ENCODE results near the gene OR6Y1. TPM values are rescaled to one million over a fixed set of nuclear protein-coding genes. Genes with fewer than 3 reads are reported as not detected.
A peak's percentile ranks its signal among the peaks of the same experiment; 100 is the strongest.

OR6Y1 gene
- polyA plus RNA-seq, 1 experiment: not detected

- ChIA-PET POLR2A (no interaction called here), CTCF (interaction anchor here (0.9 to 1.0 kb wide), 2 partner anchors 18 to 490 kb away, joined by 3 read pairs; no protein-coding TSS in a partner anchor)
- DNase-seq (ENCODE audit: low read depth): no peak
- Histone ChIP-seq H3K27me3 (ENCODE audit: control insufficient read depth, insufficient read depth, low read length) (no peaks in the 10 kb centered on the region), H3K36me3 (ENCODE audit: control insufficient read depth, insufficient read depth, low read length) (no peaks in the 10 kb centered on the region), H3K4me3 (ENCODE audit: low read depth, low read length) (no peak overlapping the region)
- no peak for TF ChIP-seq CTCF (IDR thresholded peaks at IDR 0.05; ENCODE audit: insufficient read depth, low read depth, low read length)
Observed at GRCh38 chr1:158509471-158510156, 44.6 kb downstream of the OR6Y1 start.

- POLR2A ChIA-PET: no interaction called here
- Histone ChIP-seq H3K27me3 (ENCODE audit: control insufficient read depth, insufficient read depth, low read length) (no peaks in the 10 kb centered on the region), H3K4me3 (ENCODE audit: low read depth, low read length) (no peak overlapping the region), H3K36me3 (ENCODE audit: control insufficient read depth, insufficient read depth, low read length) (no peaks in the 10 kb centered on the region)
- DNase-seq (ENCODE audit: low read depth): no peak
- no peak for TF ChIP-seq CTCF (IDR thresholded peaks at IDR 0.05; ENCODE audit: insufficient read depth, low read depth, low read length)
- CTCF ChIA-PET: interaction anchor here (0.9 to 2.2 kb wide), 3 partner anchors 12 to 563 kb away, joined by 3 to 11 read pairs (median 5); no protein-coding TSS in a partner anchor
Observed at GRCh38 chr1:158507511-158507910, 46.7 kb downstream of the OR6Y1 start.

GRCh38 chr1:158506369-158506987, 47.7 kb downstream of the OR6Y1 start:
- CTCF ChIA-PET: interaction anchor here (0.9 to 2.2 kb wide), 4 partner anchors 13 to 565 kb away, joined by 3 to 11 read pairs (median 6); no protein-coding TSS in a partner anchor
- TF ChIP-seq CTCF (IDR thresholded peaks at IDR 0.05; ENCODE audit: insufficient read depth, low read depth, low read length): peak; percentile 49

GRCh38 chr1:158496374-158496773, 57.8 kb downstream of the OR6Y1 start:
- Histone ChIP-seq H3K4me3 (ENCODE audit: low read depth, low read length) (no peak overlapping the region), H3K36me3 (ENCODE audit: control insufficient read depth, insufficient read depth, low read length) (no peaks in the 10 kb centered on the region), H3K27me3 (ENCODE audit: control insufficient read depth, insufficient read depth, low read length) (no peaks in the 10 kb centered on the region)
- no peak for TF ChIP-seq CTCF (IDR thresholded peaks at IDR 0.05; ENCODE audit: insufficient read depth, low read depth, low read length)
- DNase-seq (ENCODE audit: low read depth): no peak
- CTCF ChIA-PET: interaction anchor here (0.7 kb wide), 1 partner anchor 9 kb away, joined by 3 read pairs; no protein-coding TSS in a partner anchor
- POLR2A ChIA-PET: no interaction called here

More at GRCh38 chr1:158506369-158506987, 47.7 kb downstream of the OR6Y1 start:
- POLR2A ChIA-PET: no interaction called here
- Histone ChIP-seq H3K4me3 (ENCODE audit: low read depth, low read length) (no peak overlapping the region), H3K27me3 (ENCODE audit: control insufficient read depth, insufficient read depth, low read length) (no peaks in the 10 kb centered on the region), H3K36me3 (ENCODE audit: control insufficient read depth, insufficient read depth, low read length) (no peaks in the 10 kb centered on the region)
- no peak for DNase-seq (ENCODE audit: low read depth)

GRCh38 chr1:158494796-158495195, 59.4 kb downstream of the OR6Y1 start:
- DNase-seq (ENCODE audit: low read depth): no peak
- Histone ChIP-seq H3K36me3 (ENCODE audit: control insufficient read depth, insufficient read depth, low read length) (no peaks in the 10 kb centered on the region), H3K27me3 (ENCODE audit: control insufficient read depth, insufficient read depth, low read length) (no peaks in the 10 kb centered on the region), H3K4me3 (ENCODE audit: low read depth, low read length) (no peak overlapping the region)
- no peak for TF ChIP-seq CTCF (IDR thresholded peaks at IDR 0.05; ENCODE audit: insufficient read depth, low read depth, low read length)
- ChIA-PET CTCF (no interaction called here), POLR2A (no interaction called here)
